Measurements from ENCODE around the gene DEK.

GRCh38 chr6:18312368-18312767 is 48.0 kb upstream of the DEK start:
- no peak for TF ChIP-seq ZNF274 (IDR thresholded peaks at IDR 0.05; ENCODE audit: low read depth, low read length)
- TF ChIP-seq YY1 (IDR thresholded peaks at IDR 0.05; ENCODE audit: insufficient read depth, insufficient read length) = no peak

All from NT2/D1 (cell line).